Progenitor cell of endocrine pancreas (in vitro differentiated cells): ENCODE data around the gene AHDC1. TPM values are rescaled to one million over a fixed set of nuclear protein-coding genes. Genes with fewer than 3 reads are reported as not detected.

ENCODE experiments used
- DNase-seq: peaks from one replicate; pipeline ENCODE4 v3.0.0; 2021; ENCODE audit warnings: low spot score; ENCODE audit not compliant: unreplicated experiment
- H3K27ac Mint-ChIP-seq: 2 replicates; pipeline ENCODE4 v1.8.0; 2021; ENCODE audit warnings: mild to moderate bottlenecking, moderate library complexity, mixed read lengths
- H3K27me3 Mint-ChIP-seq: 2 replicates; pipeline ENCODE4 v1.8.0; 2021; ENCODE audit warnings: mixed read lengths
- H3K36me3 Mint-ChIP-seq: 2 replicates; pipeline ENCODE4 v1.8.0; 2022; ENCODE audit warnings: mixed read lengths; ENCODE audit not compliant: insufficient read depth
- H3K4me1 Mint-ChIP-seq: 2 replicates; pipeline ENCODE4 v1.8.0; 2021; ENCODE audit warnings: low read depth, mixed read lengths
- H3K4me3 Mint-ChIP-seq: 2 replicates; pipeline ENCODE4 v1.8.0; 2021; ENCODE audit warnings: low read depth, mild to moderate bottlenecking, moderate library complexity, mixed read lengths
- H3K9me3 Mint-ChIP-seq: 2 replicates; pipeline ENCODE4 v1.8.0; 2021; ENCODE audit warnings: low read depth, mixed read lengths
- total RNA-seq: library from RNA; stranded (reverse); gene quantifications from 2 replicates; pipeline ENCODE4 v1.2.1, GENCODE V29; 2021
- TF ChIP-seq, protein P1 (sequence below): fragments of 200-600 bp; sonication (generic); IDR thresholded peaks from one replicate; pipeline ENCODE4 v1.5.0; 2021; ENCODE audit warnings: antibody characterized with exemption, mild to moderate bottlenecking; ENCODE audit not compliant: unreplicated experiment

AHDC1 gene
- total RNA-seq, 1 donor from 2014 or later: 53.3 TPM

- Mint-ChIP-seq H3K4me3 (no peak overlapping the region), H3K27me3 (no peaks in the 10 kb centered on the region), H3K36me3 (no peaks in the 10 kb centered on the region), H3K4me1 (peaks cover 7% of the 10 kb centered on the region), H3K27ac (no peak overlapping the region), H3K9me3 (no peaks in the 10 kb centered on the region)
- no peak for DNase-seq
- TF ChIP-seq, protein P1, sequence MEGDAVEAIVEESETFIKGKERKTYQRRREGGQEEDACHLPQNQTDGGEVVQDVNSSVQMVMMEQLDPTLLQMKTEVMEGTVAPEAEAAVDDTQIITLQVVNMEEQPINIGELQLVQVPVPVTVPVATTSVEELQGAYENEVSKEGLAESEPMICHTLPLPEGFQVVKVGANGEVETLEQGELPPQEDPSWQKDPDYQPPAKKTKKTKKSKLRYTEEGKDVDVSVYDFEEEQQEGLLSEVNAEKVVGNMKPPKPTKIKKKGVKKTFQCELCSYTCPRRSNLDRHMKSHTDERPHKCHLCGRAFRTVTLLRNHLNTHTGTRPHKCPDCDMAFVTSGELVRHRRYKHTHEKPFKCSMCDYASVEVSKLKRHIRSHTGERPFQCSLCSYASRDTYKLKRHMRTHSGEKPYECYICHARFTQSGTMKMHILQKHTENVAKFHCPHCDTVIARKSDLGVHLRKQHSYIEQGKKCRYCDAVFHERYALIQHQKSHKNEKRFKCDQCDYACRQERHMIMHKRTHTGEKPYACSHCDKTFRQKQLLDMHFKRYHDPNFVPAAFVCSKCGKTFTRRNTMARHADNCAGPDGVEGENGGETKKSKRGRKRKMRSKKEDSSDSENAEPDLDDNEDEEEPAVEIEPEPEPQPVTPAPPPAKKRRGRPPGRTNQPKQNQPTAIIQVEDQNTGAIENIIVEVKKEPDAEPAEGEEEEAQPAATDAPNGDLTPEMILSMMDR: no peak
These were observed 15.4 kb downstream of the AHDC1 start for GRCh38 chr1:27588256-27589232.

DNA sequence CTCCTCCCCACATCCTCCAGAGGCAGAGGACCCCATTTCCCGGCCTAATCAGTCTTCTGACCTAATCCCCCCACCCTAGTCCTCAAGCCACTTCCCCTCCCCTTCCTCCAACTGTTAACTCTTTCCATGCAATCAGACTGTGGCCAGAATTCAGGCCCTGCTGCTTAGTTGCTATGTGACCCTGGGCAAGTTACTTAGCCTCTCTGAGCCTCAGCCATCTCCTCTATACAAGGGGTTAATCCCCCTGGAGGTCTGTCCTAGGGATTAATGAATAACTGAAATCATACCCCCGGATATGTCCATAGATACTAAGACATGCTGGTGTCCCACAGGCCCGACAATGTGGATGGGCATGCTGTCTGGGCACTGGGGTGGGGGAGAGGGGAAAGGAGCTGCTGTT is 18.3 kb downstream of the AHDC1 start:
- H3K9me3 Mint-ChIP-seq: no peaks in the 10 kb centered on the region
- no peaks in the 10 kb centered on the region for H3K27me3 Mint-ChIP-seq
- peaks cover 3% of the 10 kb centered on the region for H3K4me1 Mint-ChIP-seq
- H3K4me3 Mint-ChIP-seq: no peak overlapping the region
- no peak for DNase-seq
- H3K27ac Mint-ChIP-seq: no peak overlapping the region
- TF ChIP-seq, protein P1: no peak
- H3K36me3 Mint-ChIP-seq: peaks cover 6% of the 10 kb centered on the region

GRCh38 chr1:27584453-27584852 is 19.5 kb downstream of the AHDC1 start:
- H3K4me3 Mint-ChIP-seq: no peak overlapping the region
- TF ChIP-seq, protein P1: no peak
- no peak for DNase-seq
- peaks cover 6% of the 10 kb centered on the region for H3K36me3 Mint-ChIP-seq
- H3K27ac Mint-ChIP-seq: no peak overlapping the region
- H3K9me3 Mint-ChIP-seq: no peaks in the 10 kb centered on the region
- H3K4me1 Mint-ChIP-seq: peaks cover 3% of the 10 kb centered on the region
- no peaks in the 10 kb centered on the region for H3K27me3 Mint-ChIP-seq

GRCh38 chr1:27583479-27583878 is 20.5 kb downstream of the AHDC1 start:
- TF ChIP-seq, protein P1: no peak
- Mint-ChIP-seq H3K27ac (peak overlapping the region; percentile 18), H3K27me3 (no peaks in the 10 kb centered on the region), H3K36me3 (peaks cover 6% of the 10 kb centered on the region), H3K9me3 (no peaks in the 10 kb centered on the region), H3K4me1 (peaks cover 3% of the 10 kb centered on the region), H3K4me3 (no peak overlapping the region)
- no peak for DNase-seq

- Mint-ChIP-seq H3K4me1 (peaks cover 3% of the 10 kb centered on the region), H3K36me3 (peaks cover 6% of the 10 kb centered on the region), H3K27ac (peak overlapping the region; percentile 34), H3K27me3 (no peaks in the 10 kb centered on the region), H3K4me3 (no peak overlapping the region), H3K9me3 (no peaks in the 10 kb centered on the region)
- TF ChIP-seq, protein P1: no peak
- DNase-seq: no peak
These were observed 22.1 kb downstream of the AHDC1 start for GRCh38 chr1:27581823-27582243.
